ENCODE results near the gene CA14.
"Not testable (repeated sequence)": the region's sequence is repeated elsewhere in the genome, so short reads cannot be mapped to it uniquely, and the experiment has no call there.

The CA14 gene

DNA sequence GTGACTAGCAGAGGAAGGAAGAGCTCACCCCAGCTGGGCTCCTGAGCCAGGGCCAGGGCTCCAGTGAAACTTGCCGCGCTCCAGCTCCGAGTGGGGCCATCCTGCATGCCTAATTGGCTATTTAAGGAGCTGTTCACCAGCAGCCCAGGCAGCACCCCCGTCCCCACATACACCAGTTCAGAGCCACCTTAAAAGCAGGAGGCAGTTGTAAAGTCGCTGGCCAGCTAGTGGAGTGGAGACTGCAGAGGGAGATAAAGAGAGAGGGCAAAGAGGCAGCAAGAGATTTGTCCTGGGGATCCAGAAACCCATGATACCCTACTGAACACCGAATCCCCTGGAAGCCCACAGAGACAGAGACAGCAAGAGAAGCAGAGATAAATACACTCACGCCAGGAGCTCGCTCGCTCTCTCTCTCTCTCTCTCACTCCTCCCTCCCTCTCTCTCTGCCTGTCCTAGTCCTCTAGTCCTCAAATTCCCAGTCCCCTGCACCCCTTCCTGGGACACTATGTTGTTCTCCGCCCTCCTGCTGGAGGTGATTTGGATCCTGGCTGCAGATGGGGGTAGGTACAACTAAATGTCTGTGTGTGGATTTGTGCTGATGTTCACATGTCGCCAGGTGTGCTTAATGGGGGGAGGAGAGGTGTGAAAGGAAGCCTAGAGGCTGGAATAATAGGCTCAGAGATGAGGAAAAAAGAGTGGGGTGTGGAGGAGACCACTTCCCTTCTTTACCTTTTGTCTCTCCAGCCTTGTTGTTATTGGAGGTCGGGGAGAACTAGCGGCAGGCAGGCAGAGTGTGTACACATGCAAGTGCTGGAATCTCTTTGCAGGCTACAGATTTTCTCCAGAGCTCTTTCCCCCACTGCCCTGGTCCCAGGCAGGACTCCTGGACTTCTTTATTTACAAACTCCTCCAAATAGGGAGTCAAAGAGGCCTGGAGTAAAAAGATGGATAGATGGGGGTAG lies at the start of gene CA14:
CA14 (plus strand) TSS at position 151 of the 962 bp plus-strand sequence; CDS start at position 506, 355 bp downstream.
- peaks cover 22% of the 10 kb centered on the region for H3K4me1 ChIP-seq (ENCODE audit: control insufficient read depth, insufficient read depth, low read length)
- no peaks in the 10 kb centered on the region for H3K27me3 ChIP-seq (ENCODE audit: control insufficient read depth, insufficient read depth, low read length)
- peak within 1 kb of the TSS; percentile 17 for H3K9ac ChIP-seq (ENCODE audit: low read length)
- peak within 1 kb of the TSS; percentile 76 for H3K27ac ChIP-seq (ENCODE audit: low read depth, low read length)
- peak within 1 kb of the TSS; percentile 43 for H3K4me3 ChIP-seq (ENCODE audit: low read length)
- no peaks in the 10 kb centered on the region for H3K36me3 ChIP-seq (ENCODE audit: control insufficient read depth, insufficient read depth, low read length)

DNA sequence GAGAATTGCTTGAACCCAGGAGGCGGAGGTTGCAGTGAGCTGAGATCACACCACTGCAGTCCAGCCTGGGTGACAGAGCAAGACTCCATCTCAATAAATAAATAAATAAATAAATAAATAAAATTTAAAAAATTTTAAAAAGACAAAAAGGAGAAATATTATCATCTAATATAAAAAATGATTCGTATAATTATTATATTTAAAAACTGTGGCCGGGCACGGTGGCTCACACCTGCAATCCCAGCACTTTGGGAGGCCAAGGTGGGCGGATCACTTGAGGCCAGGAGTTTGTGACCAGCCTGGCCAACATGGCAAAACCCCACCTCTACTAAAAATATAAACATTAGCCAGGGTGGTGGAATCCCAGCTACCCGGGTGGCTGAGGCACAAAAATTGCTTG lies 49.1 kb upstream of the CA14 start:
- H3K4me3 ChIP-seq (ENCODE audit: low read length); H3K36me3 ChIP-seq (ENCODE audit: control insufficient read depth, insufficient read depth, low read length); H3K4me1 ChIP-seq (ENCODE audit: control insufficient read depth, insufficient read depth, low read length); H3K27ac ChIP-seq (ENCODE audit: low read depth, low read length); H3K27me3 ChIP-seq (ENCODE audit: control insufficient read depth, insufficient read depth, low read length); H3K9ac ChIP-seq (ENCODE audit: low read length): not testable (repeated sequence)

DNA sequence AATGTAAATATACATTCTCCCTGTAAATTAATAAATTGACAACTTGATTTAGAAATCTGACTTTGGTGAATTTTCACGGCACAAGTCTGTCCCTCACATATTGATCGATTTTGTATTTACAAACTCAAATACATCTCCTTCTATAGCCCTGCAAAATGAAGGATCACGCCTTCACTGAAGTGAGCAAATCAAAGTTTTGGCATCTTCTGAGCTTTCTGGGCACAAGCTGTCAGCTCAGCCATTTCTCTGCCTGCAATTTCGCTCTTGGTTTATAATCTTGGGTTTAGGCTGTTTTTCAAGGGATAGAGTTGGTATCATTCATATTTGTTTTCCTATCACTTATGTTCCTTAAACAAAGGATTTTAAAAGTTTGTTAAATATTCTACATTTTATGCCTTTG lies 47.5 kb upstream of the CA14 start:
- H3K27ac ChIP-seq (ENCODE audit: low read depth, low read length) = no peak overlapping the region
- H3K4me3 ChIP-seq (ENCODE audit: low read length) = no peak overlapping the region
- H3K27me3 ChIP-seq (ENCODE audit: control insufficient read depth, insufficient read depth, low read length) = no peaks in the 10 kb centered on the region
- H3K9ac ChIP-seq (ENCODE audit: low read length) = no peak overlapping the region
- peaks cover 2% of the 10 kb centered on the region for H3K4me1 ChIP-seq (ENCODE audit: control insufficient read depth, insufficient read depth, low read length)
- H3K36me3 ChIP-seq (ENCODE audit: control insufficient read depth, insufficient read depth, low read length) = no peaks in the 10 kb centered on the region

DNA sequence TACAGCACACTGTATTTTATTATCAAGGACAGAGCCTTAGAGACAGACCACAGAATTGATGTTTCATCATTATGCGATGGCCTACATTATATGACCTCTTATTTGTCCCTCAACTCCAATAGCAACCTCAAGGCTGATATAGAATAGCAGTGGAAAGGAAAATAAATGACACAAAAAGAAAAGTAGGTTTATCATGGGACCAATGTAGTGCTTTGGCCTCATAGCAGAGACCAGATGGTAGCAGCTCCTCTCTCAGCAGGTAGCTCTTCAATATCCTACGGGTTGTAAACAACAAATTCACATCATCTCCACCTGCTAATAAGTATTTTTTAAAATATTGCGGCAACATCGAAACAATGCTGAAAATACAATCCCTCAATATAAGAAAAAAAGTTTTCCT lies 46.9 kb upstream of the CA14 start:
- H3K27ac ChIP-seq (ENCODE audit: low read depth, low read length) = no peak overlapping the region
- H3K4me1 ChIP-seq (ENCODE audit: control insufficient read depth, insufficient read depth, low read length) = peaks cover 2% of the 10 kb centered on the region
- no peaks in the 10 kb centered on the region for H3K36me3 ChIP-seq (ENCODE audit: control insufficient read depth, insufficient read depth, low read length)
- H3K9ac ChIP-seq (ENCODE audit: low read length) = no peak overlapping the region
- H3K4me3 ChIP-seq (ENCODE audit: low read length) = no peak overlapping the region
- no peaks in the 10 kb centered on the region for H3K27me3 ChIP-seq (ENCODE audit: control insufficient read depth, insufficient read depth, low read length)

DNA sequence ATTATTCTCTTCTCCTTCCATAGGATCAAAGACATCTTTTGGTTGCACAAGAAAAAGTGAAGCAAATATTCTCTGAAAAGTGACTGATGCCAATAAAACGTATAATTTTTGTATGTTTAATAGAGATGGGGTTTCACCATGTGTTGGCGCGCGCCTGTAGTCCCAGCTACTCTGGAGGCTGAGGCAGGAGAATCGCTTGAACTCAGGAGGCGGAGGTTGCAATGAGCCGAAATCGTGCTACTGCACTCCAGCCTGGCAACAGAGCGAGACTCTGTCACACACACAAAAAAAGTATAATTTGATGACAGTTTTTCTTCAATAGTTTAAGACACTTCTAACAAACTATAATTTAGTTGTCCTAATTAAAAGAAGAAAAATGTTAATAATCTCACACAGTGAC lies 45.5 kb upstream of the CA14 start:
- H3K4me1 ChIP-seq (ENCODE audit: control insufficient read depth, insufficient read depth, low read length) = peaks cover 2% of the 10 kb centered on the region

DNA sequence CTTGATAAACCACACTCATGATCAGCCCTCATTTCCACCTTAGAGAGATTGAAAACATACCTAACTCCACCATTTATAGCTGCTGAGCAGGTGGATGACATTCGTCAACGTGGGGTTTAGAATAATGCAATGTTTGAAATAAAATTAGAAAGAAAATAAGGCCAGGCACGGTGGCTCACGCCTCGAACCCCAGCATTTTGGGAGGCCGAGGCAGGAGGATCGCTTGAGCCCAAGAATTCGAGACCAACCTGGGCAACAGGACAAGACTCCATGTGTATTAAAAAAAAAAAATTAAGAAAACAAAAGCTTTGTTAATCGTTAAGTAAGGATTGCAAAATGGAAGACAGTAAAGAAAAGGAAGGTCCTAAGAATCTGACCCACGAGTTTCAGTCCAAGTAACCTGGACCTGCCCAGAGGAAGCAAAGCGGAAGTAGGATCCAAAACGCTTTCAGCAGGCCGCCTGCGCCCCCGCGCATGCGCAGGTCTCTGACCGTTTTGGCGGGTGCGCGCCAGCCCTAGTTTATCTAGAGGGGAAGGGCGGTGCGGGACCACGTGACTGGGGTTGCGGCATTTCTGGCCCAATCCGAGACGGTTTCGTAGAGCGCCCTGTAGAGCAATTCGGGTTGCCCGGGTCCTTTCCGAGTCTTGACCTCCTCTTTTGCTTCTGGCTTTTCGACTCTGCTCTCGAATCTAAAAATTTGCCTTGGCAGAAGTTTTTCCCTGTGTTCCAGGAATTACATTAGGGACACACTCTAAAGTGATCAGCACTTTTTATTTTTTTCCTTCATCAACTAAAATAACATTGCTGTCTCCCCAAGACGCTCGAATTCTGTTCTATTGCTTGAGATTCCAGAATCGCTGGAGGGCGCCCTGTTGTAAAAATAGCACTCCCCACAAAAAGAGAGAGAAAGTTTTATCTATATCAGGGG lies 44.1 kb upstream of the CA14 start:
- Histone ChIP-seq H3K27me3 (ENCODE audit: control insufficient read depth, insufficient read depth, low read length) (no peaks in the 10 kb centered on the region), H3K4me3 (ENCODE audit: low read length) (peak overlapping the region; percentile 65), H3K36me3 (ENCODE audit: control insufficient read depth, insufficient read depth, low read length) (no peaks in the 10 kb centered on the region), H3K4me1 (ENCODE audit: control insufficient read depth, insufficient read depth, low read length) (peaks cover 2% of the 10 kb centered on the region), H3K27ac (ENCODE audit: low read depth, low read length) (peak overlapping the region; percentile 91), H3K9ac (ENCODE audit: low read length) (no peak overlapping the region)

More for the DNA sequence above, 45.5 kb upstream of the CA14 start:
- H3K27ac ChIP-seq (ENCODE audit: low read depth, low read length) = no peak overlapping the region
- no peak overlapping the region for H3K9ac ChIP-seq (ENCODE audit: low read length)
- H3K27me3 ChIP-seq (ENCODE audit: control insufficient read depth, insufficient read depth, low read length) = no peaks in the 10 kb centered on the region
- no peaks in the 10 kb centered on the region for H3K36me3 ChIP-seq (ENCODE audit: control insufficient read depth, insufficient read depth, low read length)
- no peak overlapping the region for H3K4me3 ChIP-seq (ENCODE audit: low read length)

DNA sequence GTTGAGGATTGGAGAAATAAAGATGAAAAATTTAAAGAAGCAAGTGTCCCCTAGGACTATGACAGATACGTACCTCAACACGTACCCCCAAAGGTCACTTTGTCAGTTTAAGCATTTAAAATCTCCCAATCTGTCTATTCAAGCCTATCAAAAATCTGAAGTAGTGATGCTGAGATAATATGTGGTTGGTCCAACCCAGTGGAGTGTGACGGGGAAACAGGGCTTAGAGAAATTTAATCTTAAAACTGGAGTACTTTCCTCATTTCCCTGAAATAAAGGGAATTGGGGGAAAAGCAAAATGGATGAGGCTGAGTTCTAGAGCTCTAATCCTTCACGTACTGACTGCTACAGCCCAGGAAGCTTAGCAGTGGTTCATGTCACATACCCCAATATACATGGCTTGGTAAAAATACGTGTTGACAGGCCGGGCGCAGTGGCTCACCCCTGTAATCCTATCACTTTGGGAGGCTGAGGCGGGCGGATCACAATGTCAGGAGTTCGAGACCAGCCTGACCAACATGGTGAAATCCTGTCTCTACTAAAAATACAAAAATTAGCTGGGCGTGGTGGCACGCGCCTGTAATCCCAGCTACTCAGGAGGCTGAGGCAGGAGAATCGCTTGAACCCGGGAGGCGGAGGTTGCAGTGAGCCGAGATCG lies 43.3 kb upstream of the CA14 start:
- not testable (repeated sequence) for H3K36me3 ChIP-seq (ENCODE audit: control insufficient read depth, insufficient read depth, low read length); H3K27me3 ChIP-seq (ENCODE audit: control insufficient read depth, insufficient read depth, low read length); H3K4me1 ChIP-seq (ENCODE audit: control insufficient read depth, insufficient read depth, low read length)
- Histone ChIP-seq H3K27ac (ENCODE audit: low read depth, low read length) (peak overlapping the region; percentile 91), H3K4me3 (ENCODE audit: low read length) (peak overlapping the region; percentile 65), H3K9ac (ENCODE audit: low read length) (peak overlapping the region; percentile 11)

DNA sequence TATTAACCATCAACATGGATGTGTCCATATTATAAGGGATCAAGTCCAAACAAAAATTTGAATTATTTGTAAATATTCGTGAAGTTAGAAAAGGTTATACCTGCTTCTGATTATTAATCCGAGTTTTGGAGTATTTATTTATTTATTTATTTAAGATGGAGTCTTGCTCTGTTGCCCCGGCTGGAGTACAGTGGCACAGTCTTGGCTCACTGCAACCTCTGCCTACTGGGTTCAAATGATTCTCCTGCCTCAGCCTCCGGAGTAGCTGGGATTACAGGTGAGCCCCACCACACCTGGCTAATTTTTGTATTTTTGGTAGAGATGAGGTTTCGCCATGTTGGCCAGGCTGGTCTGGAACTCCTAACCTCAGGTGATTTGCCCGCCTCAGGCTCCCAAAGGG lies 41.7 kb upstream of the CA14 start:
- not testable (repeated sequence) for H3K27me3 ChIP-seq (ENCODE audit: control insufficient read depth, insufficient read depth, low read length); H3K9ac ChIP-seq (ENCODE audit: low read length); H3K4me3 ChIP-seq (ENCODE audit: low read length); H3K27ac ChIP-seq (ENCODE audit: low read depth, low read length); H3K4me1 ChIP-seq (ENCODE audit: control insufficient read depth, insufficient read depth, low read length); H3K36me3 ChIP-seq (ENCODE audit: control insufficient read depth, insufficient read depth, low read length)

DNA sequence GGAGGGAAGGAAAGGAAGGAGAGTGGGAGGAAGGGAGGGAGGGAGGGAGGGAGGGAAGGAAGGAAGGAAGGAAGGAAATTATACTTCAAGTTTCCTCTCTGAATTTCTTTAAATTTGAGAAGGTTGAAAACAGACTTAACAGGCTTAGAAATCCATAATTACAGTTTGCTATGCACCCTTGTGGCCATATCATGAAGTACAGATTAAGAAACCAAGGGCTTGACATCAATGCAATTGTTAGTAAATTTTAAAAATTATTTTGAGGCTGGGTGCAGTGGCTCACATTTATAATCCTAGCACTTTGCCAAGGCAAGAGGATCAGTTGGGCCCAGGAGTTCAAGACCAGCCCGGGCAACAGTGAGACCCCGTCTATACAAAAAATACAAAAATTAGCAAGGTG lies 36.0 kb upstream of the CA14 start:
- Histone ChIP-seq H3K9ac (ENCODE audit: low read length) (no peak overlapping the region), H3K4me1 (ENCODE audit: control insufficient read depth, insufficient read depth, low read length) (no peaks in the 10 kb centered on the region), H3K36me3 (ENCODE audit: control insufficient read depth, insufficient read depth, low read length) (peaks cover 4% of the 10 kb centered on the region), H3K27ac (ENCODE audit: low read depth, low read length) (no peak overlapping the region), H3K27me3 (ENCODE audit: control insufficient read depth, insufficient read depth, low read length) (no peaks in the 10 kb centered on the region), H3K4me3 (ENCODE audit: low read length) (no peak overlapping the region)

DNA sequence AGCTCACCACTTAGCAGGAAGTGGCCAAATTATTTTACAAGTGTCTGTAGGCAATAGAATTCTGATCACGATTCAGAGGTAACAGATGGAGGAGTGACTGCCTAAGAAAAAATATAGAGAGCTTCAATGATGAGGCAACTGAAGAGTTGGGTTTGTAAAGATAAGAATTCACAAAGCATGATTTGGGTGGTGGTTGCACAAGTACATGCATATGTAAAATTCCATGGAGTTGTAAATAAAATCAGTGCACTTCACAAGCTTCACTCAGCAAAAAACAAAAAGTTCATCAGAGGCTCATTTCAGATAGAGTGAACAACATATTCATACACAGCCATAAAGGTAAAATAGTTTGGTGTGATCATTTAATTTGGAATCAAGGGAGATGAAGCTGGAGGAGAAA lies 32.6 kb upstream of the CA14 start:
- Histone ChIP-seq H3K36me3 (ENCODE audit: control insufficient read depth, insufficient read depth, low read length) (peaks cover 7% of the 10 kb centered on the region), H3K27me3 (ENCODE audit: control insufficient read depth, insufficient read depth, low read length) (no peaks in the 10 kb centered on the region), H3K9ac (ENCODE audit: low read length) (no peak overlapping the region), H3K27ac (ENCODE audit: low read depth, low read length) (no peak overlapping the region), H3K4me3 (ENCODE audit: low read length) (no peak overlapping the region), H3K4me1 (ENCODE audit: control insufficient read depth, insufficient read depth, low read length) (no peaks in the 10 kb centered on the region)

DNA sequence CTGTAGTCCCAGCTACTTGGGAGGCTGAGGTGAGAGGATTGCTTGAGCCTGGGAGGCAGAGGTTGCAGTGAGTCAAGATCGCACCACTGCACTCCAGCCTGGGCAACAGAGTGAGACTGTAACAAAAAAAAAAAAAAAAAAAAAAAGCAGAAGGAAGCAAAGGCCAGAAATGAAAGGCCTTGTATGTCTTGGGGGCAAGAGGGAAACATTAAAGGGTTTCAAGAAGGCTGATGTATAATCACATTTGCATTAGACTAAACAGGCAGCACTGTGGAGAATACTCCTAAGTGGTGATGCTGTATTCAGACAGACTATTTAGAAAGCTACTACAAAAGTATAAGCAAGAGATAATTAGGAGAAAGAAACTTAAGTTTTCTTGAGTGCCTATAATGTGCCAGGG lies 32.0 kb upstream of the CA14 start:
- no peak overlapping the region for H3K4me3 ChIP-seq (ENCODE audit: low read length)
- H3K27ac ChIP-seq (ENCODE audit: low read depth, low read length) = no peak overlapping the region
- no peaks in the 10 kb centered on the region for H3K27me3 ChIP-seq (ENCODE audit: control insufficient read depth, insufficient read depth, low read length)
- H3K9ac ChIP-seq (ENCODE audit: low read length) = no peak overlapping the region
- peaks cover 7% of the 10 kb centered on the region for H3K36me3 ChIP-seq (ENCODE audit: control insufficient read depth, insufficient read depth, low read length)
- H3K4me1 ChIP-seq (ENCODE audit: control insufficient read depth, insufficient read depth, low read length) = no peaks in the 10 kb centered on the region

DNA sequence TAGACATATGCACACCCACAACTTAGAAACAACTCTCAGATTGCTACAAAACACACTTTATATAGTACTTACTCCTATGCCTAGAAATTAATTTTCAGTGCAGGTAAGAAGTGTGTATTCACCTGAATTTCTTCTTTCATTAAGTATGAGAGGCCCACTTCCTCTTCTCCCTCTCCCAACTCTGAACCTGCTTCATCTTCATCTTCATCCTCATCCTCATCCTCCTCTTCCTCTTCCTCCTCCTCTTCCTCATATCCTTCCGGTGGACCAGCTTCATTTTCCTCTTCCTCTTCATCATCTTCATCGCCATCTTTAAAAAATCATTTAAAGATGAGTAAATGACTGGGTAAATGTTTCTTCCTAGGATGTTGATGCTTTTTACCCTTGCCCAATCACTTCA lies 31.1 kb upstream of the CA14 start:
- Histone ChIP-seq H3K9ac (ENCODE audit: low read length) (no peak overlapping the region), H3K36me3 (ENCODE audit: control insufficient read depth, insufficient read depth, low read length) (peaks cover 7% of the 10 kb centered on the region), H3K4me1 (ENCODE audit: control insufficient read depth, insufficient read depth, low read length) (no peaks in the 10 kb centered on the region), H3K27ac (ENCODE audit: low read depth, low read length) (no peak overlapping the region), H3K4me3 (ENCODE audit: low read length) (no peak overlapping the region), H3K27me3 (ENCODE audit: control insufficient read depth, insufficient read depth, low read length) (no peaks in the 10 kb centered on the region)

Data from rectal smooth muscle tissue (tissue), 1 donor.